Peyer's patch (tissue), 4 donors: ENCODE data around the gene DGCR6L. TPM values are rescaled to one million over a fixed set of nuclear protein-coding genes. Genes with fewer than 3 reads are reported as not detected.
A peak's percentile ranks its signal among the peaks of the same experiment; 100 is the strongest.
"Not testable (repeated sequence)": the region's sequence is repeated elsewhere in the genome, so short reads cannot be mapped to it uniquely, and the experiment has no call there.

Experiments
- DNase-seq, 3 donors: peaks; one replicate each; pipeline ENCODE4 v3.0.0-alpha.2; 2017 to 2019
- H3K27ac ChIP-seq, 4 donors: fragments of 200-600 bp; sonication (generic); one replicate each; pipeline ENCODE4 v1.5.1; 2016 to 2019
- H3K27me3 ChIP-seq, 2 donors: fragments of 200-600 bp; sonication (generic); one replicate each; pipeline ENCODE4 v1.5.1; 2019
- H3K36me3 ChIP-seq, 3 donors: fragments of 200-600 bp; sonication (generic); one replicate each; pipeline ENCODE4 v1.5.1; 2016 to 2019
- H3K4me1 ChIP-seq, 4 donors: fragments of 200-600 bp; sonication (generic); one replicate each; pipeline ENCODE4 v1.5.1; 2016 to 2019
- H3K4me3 ChIP-seq, 4 donors: fragments of 200-600 bp; sonication (generic); 1 replicate in 3 of 4; 2 replicates in 1 of 4; pipeline ENCODE4 v1.5.1; 2016 to 2019; ENCODE audit warnings: mild to moderate bottlenecking in 1 of 4
- H3K9me3 ChIP-seq, 4 donors: fragments of 200-600 bp; sonication (generic); one replicate each; pipeline ENCODE4 v1.5.1; 2016 to 2019; ENCODE audit warnings: mild to moderate bottlenecking in 1 of 4
- CTCF ChIP-seq, 6 experiments: fragments of 450-650 bp in 4 of 6; fragments of 200-600 bp in 2 of 6; sonication (generic) in 1 of 6; IDR thresholded peaks; one replicate each; pipeline ENCODE4 v1.5.1; 2017 to 2019; ENCODE audit warnings: antibody characterized with exemption in 6 of 6, mild to moderate bottlenecking in 3 of 6, moderate library complexity in 1 of 6
- POLR2A ChIP-seq, 2 donors: fragments of 450-650 bp; IDR thresholded peaks; one replicate each; pipeline ENCODE4 v1.5.1; 2017; ENCODE audit warnings: antibody characterized with exemption in 2 of 2, mild to moderate bottlenecking in 2 of 2, moderate library complexity in 2 of 2
- total RNA-seq, 4 donors: library from RNA; depleted of rRNA; stranded (reverse); fragments of >200 nt; gene quantifications; one replicate each; pipeline ENCODE4 v1.1.0, GENCODE V29; 2016

Gene DGCR6L
- 10 to 100 TPM; 21.3 to 38.9 (median 31.9) TPM for total RNA-seq

- Histone ChIP-seq H3K27me3 (no peaks in the 10 kb centered on the region), H3K9me3 (no peaks in the 10 kb centered on the region), H3K36me3 (no peaks in the 10 kb centered on the region), H3K4me1 (peaks cover 0 to 36% (median 7%) of the 10 kb centered on the region in 4 donors), H3K27ac (peak within 1 kb of the TSS; percentile 78 to 80 (median 79)), H3K4me3 (peak within 1 kb of the TSS; percentile 68 to 95 (median 80))
- TF ChIP-seq CTCF (IDR thresholded peaks at IDR 0.05) (peak in 1 of 6 experiments; percentile 13), POLR2A (IDR thresholded peaks at IDR 0.05) (peak; percentile 55 to 57)
- peak; percentile 96 to 99 (median 98) for DNase-seq
These were observed at the start of gene DGCR6L for GRCh38 chr22:20319745-20320658. Gene DGCR6L, minus strand, starts transcription at chr22:20320060. Its CDS starts 72 bp downstream, at chr22:20319988.

GRCh38 chr22:20368875-20369274, 49.0 kb upstream of the DGCR6L start:
- H3K4me3 ChIP-seq, H3K9me3 ChIP-seq, DNase-seq, H3K4me1 ChIP-seq, H3K36me3 ChIP-seq, H3K27me3 ChIP-seq, H3K27ac ChIP-seq: not testable (repeated sequence)

- H3K4me3 ChIP-seq, H3K4me1 ChIP-seq, DNase-seq, H3K9me3 ChIP-seq, H3K27ac ChIP-seq, H3K36me3 ChIP-seq, H3K27me3 ChIP-seq: not testable (repeated sequence)
These were observed 47.0 kb upstream of the DGCR6L start for GRCh38 chr22:20366841-20367240.

- H3K36me3 ChIP-seq, H3K9me3 ChIP-seq, H3K27me3 ChIP-seq, H3K4me1 ChIP-seq, DNase-seq, H3K4me3 ChIP-seq, H3K27ac ChIP-seq: not testable (repeated sequence)
These were observed 44.7 kb upstream of the DGCR6L start for GRCh38 chr22:20364335-20365260.

GRCh38 chr22:20362403-20362802, 42.5 kb upstream of the DGCR6L start:
- H3K4me1 ChIP-seq, H3K27ac ChIP-seq, H3K9me3 ChIP-seq, H3K4me3 ChIP-seq, DNase-seq, H3K36me3 ChIP-seq, H3K27me3 ChIP-seq: not testable (repeated sequence)

GRCh38 chr22:20361752-20362229, 41.9 kb upstream of the DGCR6L start:
- DNase-seq, H3K4me3 ChIP-seq: not testable (repeated sequence)

GRCh38 chr22:20360866-20361751, 41.2 kb upstream of the DGCR6L start:
- not testable (repeated sequence) for H3K27ac ChIP-seq, DNase-seq, H3K4me3 ChIP-seq, H3K36me3 ChIP-seq, H3K27me3 ChIP-seq, H3K9me3 ChIP-seq, H3K4me1 ChIP-seq

More at GRCh38 chr22:20361752-20362229, 41.9 kb upstream of the DGCR6L start:
- not testable (repeated sequence) for H3K36me3 ChIP-seq, H3K4me1 ChIP-seq, H3K27me3 ChIP-seq, H3K9me3 ChIP-seq, H3K27ac ChIP-seq

GRCh38 chr22:20360261-20360660, 40.4 kb upstream of the DGCR6L start:
- not testable (repeated sequence) for H3K4me3 ChIP-seq, DNase-seq, H3K4me1 ChIP-seq

GRCh38 chr22:20358503-20359239, 38.8 kb upstream of the DGCR6L start:
- H3K4me3 ChIP-seq, DNase-seq, H3K27ac ChIP-seq, H3K4me1 ChIP-seq, H3K36me3 ChIP-seq, H3K9me3 ChIP-seq, H3K27me3 ChIP-seq: not testable (repeated sequence)

More at GRCh38 chr22:20360261-20360660, 40.4 kb upstream of the DGCR6L start:
- not testable (repeated sequence) for H3K36me3 ChIP-seq, H3K27ac ChIP-seq, H3K27me3 ChIP-seq, H3K9me3 ChIP-seq

GRCh38 chr22:20357967-20358366, 38.1 kb upstream of the DGCR6L start:
- not testable (repeated sequence) for H3K4me1 ChIP-seq, H3K4me3 ChIP-seq, H3K27me3 ChIP-seq, H3K9me3 ChIP-seq, H3K36me3 ChIP-seq, DNase-seq, H3K27ac ChIP-seq

- H3K4me3 ChIP-seq = not testable (repeated sequence)
These were observed 37.0 kb upstream of the DGCR6L start for GRCh38 chr22:20356906-20357305.

More at GRCh38 chr22:20356906-20357305, 37.0 kb upstream of the DGCR6L start:
- not testable (repeated sequence) for H3K9me3 ChIP-seq, H3K27me3 ChIP-seq, H3K27ac ChIP-seq, DNase-seq, H3K36me3 ChIP-seq, H3K4me1 ChIP-seq
